Measurements from ENCODE around the gene DNAJC1. TPM values are rescaled to one million over a fixed set of nuclear protein-coding genes. Genes with fewer than 3 reads are reported as not detected.
A peak's percentile ranks its signal among the peaks of the same experiment; 100 is the strongest.

The DNAJC1 gene
- total RNA-seq, 1 donor from 2014 or later: 66.8 TPM

GRCh38 chr10:22002591-22003176 lies 846 bp downstream of the DNAJC1 start:
- H3K79me2 ChIP-seq (ENCODE audit: insufficient read depth, low read length): peaks cover 48% of the 10 kb centered on the region
- H2AFZ ChIP-seq (ENCODE audit: low read depth, low read length): peak overlapping the region; percentile 80
- Mint-ChIP-seq H3K36me3 (ENCODE audit: low read depth, unreplicated experiment) (peaks cover 2% of the 10 kb centered on the region), H3K4me1 (ENCODE audit: low read depth, unreplicated experiment) (peaks cover 12% of the 10 kb centered on the region), H3K9me3 (ENCODE audit: unreplicated experiment) (peaks cover 2% of the 10 kb centered on the region), H3K27me3 (ENCODE audit: low read depth, unreplicated experiment) (no peaks in the 10 kb centered on the region), H3K4me3 (ENCODE audit: unreplicated experiment) (peak overlapping the region; percentile 92), H3K27ac (ENCODE audit: unreplicated experiment) (peak overlapping the region; percentile 63)
- H3K4me1 ChIP-seq (ENCODE audit: insufficient read depth, low read length): peaks cover 9% of the 10 kb centered on the region
- peak overlapping the region; percentile 79 for H3K4me3 ChIP-seq (ENCODE audit: insufficient read depth, low read depth, low read length)
- FAIRE-seq (peak; percentile 84), DNase-seq (ENCODE audit: low read depth) (peak; percentile 66)
- no peaks in the 10 kb centered on the region for H3K36me3 ChIP-seq (ENCODE audit: insufficient read depth, low read length)
- H3K27me3 ChIP-seq (ENCODE audit: insufficient read depth, low read length): no peaks in the 10 kb centered on the region
- no peaks in the 10 kb centered on the region for H3K9me3 ChIP-seq (ENCODE audit: insufficient read depth, low read depth, low read length)
- H3K4me2 ChIP-seq (ENCODE audit: low read length): peak overlapping the region; percentile 90
- H3K9ac ChIP-seq (ENCODE audit: low read length): peak overlapping the region; percentile 92
- H4K20me1 ChIP-seq (ENCODE audit: insufficient read depth, low read length): peaks cover 22% of the 10 kb centered on the region
- peak overlapping the region; percentile 82 for H3K27ac ChIP-seq (ENCODE audit: low read depth, low read length)
- TF ChIP-seq CTCF (IDR thresholded peaks at IDR 0.05; ENCODE audit: insufficient read depth, low read depth, low read length) (no peak), EZH2 (IDR thresholded peaks at IDR 0.05; ENCODE audit: insufficient read depth, low read length) (no peak)

DNA sequence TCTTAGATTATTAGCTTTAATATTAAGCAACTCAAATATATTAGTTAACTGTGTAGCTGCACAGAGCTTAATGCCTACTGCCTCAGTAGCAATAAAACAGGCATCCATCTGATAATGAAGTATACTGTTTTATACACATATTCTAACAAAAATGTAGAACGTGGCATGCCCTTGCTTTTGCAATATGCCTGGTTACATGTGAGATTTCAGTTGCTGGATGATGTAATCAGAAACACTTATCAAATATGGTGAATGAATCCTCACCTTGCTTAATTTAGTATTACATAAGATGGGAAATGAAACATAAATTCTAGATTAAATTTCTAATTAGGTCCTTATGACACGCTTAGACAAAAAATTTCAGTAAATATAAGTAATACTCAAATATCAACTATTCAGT lies 8.0 kb downstream of the DNAJC1 start:
- Mint-ChIP-seq H3K36me3 (ENCODE audit: low read depth, unreplicated experiment) (peaks cover 4% of the 10 kb centered on the region), H3K27ac (ENCODE audit: unreplicated experiment) (no peak overlapping the region), H3K9me3 (ENCODE audit: unreplicated experiment) (peaks cover 2% of the 10 kb centered on the region), H3K27me3 (ENCODE audit: low read depth, unreplicated experiment) (no peaks in the 10 kb centered on the region), H3K4me3 (ENCODE audit: unreplicated experiment) (no peak overlapping the region), H3K4me1 (ENCODE audit: low read depth, unreplicated experiment) (peaks cover 4% of the 10 kb centered on the region)
- Histone ChIP-seq H3K36me3 (ENCODE audit: insufficient read depth, low read length) (no peaks in the 10 kb centered on the region), H3K4me3 (ENCODE audit: insufficient read depth, low read depth, low read length) (no peak overlapping the region), H3K4me2 (ENCODE audit: low read length) (no peak overlapping the region), H4K20me1 (ENCODE audit: insufficient read depth, low read length) (peaks cover 36% of the 10 kb centered on the region), H3K27ac (ENCODE audit: low read depth, low read length) (no peak overlapping the region), H3K9me3 (ENCODE audit: insufficient read depth, low read depth, low read length) (no peaks in the 10 kb centered on the region), H3K27me3 (ENCODE audit: insufficient read depth, low read length) (no peaks in the 10 kb centered on the region), H3K9ac (ENCODE audit: low read length) (no peak overlapping the region), H3K79me2 (ENCODE audit: insufficient read depth, low read length) (peaks cover 74% of the 10 kb centered on the region), H2AFZ (ENCODE audit: low read depth, low read length) (no peak overlapping the region), H3K4me1 (ENCODE audit: insufficient read depth, low read length) (no peaks in the 10 kb centered on the region)
- TF ChIP-seq CTCF (IDR thresholded peaks at IDR 0.05; ENCODE audit: insufficient read depth, low read depth, low read length) (no peak), EZH2 (IDR thresholded peaks at IDR 0.05; ENCODE audit: insufficient read depth, low read length) (no peak)
- FAIRE-seq (no peak), DNase-seq (ENCODE audit: low read depth) (no peak)

DNA sequence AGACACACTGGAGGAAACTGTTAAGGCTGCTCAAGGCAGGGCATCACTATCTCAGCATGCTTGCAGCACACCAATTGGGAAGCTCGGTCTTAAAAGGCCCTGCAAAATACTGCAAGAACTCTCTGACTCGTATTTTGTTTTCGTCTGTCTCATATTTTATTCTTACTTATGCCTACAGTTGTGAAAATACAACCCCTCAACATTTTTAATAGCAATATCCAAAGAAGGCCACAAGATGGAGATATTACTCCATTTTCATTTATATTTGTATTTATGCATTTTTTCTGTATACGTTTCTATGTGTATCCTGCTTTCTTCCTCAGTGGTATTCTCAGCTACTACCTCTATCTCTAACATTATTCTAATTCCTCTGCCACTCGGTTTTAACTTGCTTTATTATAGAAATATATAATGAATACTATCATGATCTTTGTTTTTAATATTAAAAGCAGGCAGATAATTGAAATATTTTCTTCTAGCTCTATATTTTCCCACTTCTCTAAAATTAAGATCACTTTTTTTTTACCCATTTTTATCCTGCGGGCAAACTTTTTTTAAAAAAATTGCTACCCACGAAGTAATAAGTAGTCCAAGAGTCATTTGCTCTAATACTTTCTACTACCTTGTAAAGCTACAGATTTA lies 10.0 kb downstream of the DNAJC1 start:
- no peaks in the 10 kb centered on the region for H3K27me3 Mint-ChIP-seq (ENCODE audit: low read depth, unreplicated experiment)
- Histone ChIP-seq H4K20me1 (ENCODE audit: insufficient read depth, low read length) (peaks cover 39% of the 10 kb centered on the region), H3K4me2 (ENCODE audit: low read length) (no peak overlapping the region), H3K79me2 (ENCODE audit: insufficient read depth, low read length) (peaks cover 75% of the 10 kb centered on the region), H2AFZ (ENCODE audit: low read depth, low read length) (no peak overlapping the region), H3K27ac (ENCODE audit: low read depth, low read length) (no peak overlapping the region), H3K4me3 (ENCODE audit: insufficient read depth, low read depth, low read length) (no peak overlapping the region), H3K4me1 (ENCODE audit: insufficient read depth, low read length) (no peaks in the 10 kb centered on the region), H3K9ac (ENCODE audit: low read length) (no peak overlapping the region), H3K27me3 (ENCODE audit: insufficient read depth, low read length) (no peaks in the 10 kb centered on the region), H3K9me3 (ENCODE audit: insufficient read depth, low read depth, low read length) (no peaks in the 10 kb centered on the region), H3K36me3 (ENCODE audit: insufficient read depth, low read length) (no peaks in the 10 kb centered on the region)
- H3K4me1 Mint-ChIP-seq (ENCODE audit: low read depth, unreplicated experiment): peaks cover 4% of the 10 kb centered on the region
- no peak overlapping the region for H3K27ac Mint-ChIP-seq (ENCODE audit: unreplicated experiment)
- peaks cover 2% of the 10 kb centered on the region for H3K36me3 Mint-ChIP-seq (ENCODE audit: low read depth, unreplicated experiment)
- FAIRE-seq (no peak), DNase-seq (ENCODE audit: low read depth) (no peak)
- no peak overlapping the region for H3K4me3 Mint-ChIP-seq (ENCODE audit: unreplicated experiment)
- H3K9me3 Mint-ChIP-seq (ENCODE audit: unreplicated experiment): no peaks in the 10 kb centered on the region
- TF ChIP-seq EZH2 (IDR thresholded peaks at IDR 0.05; ENCODE audit: insufficient read depth, low read length): no peak
- peak; percentile 35 for TF ChIP-seq CTCF (IDR thresholded peaks at IDR 0.05; ENCODE audit: insufficient read depth, low read depth, low read length)

Measured in astrocyte (in vitro differentiated cells and primary cell).